Osteocyte (in vitro differentiated cells): ENCODE results near the gene ANKS1B. TPM values are rescaled to one million over a fixed set of nuclear protein-coding genes. Genes with fewer than 3 reads are reported as not detected.

Source experiments
- DNase-seq: peaks from one replicate; pipeline ENCODE4 v3.0.0; 2021; ENCODE audit warnings: mixed read lengths; ENCODE audit not compliant: unreplicated experiment; ENCODE audit errors: extremely low spot score
- H3K27ac Mint-ChIP-seq: one replicate; pipeline ENCODE4 v1.8.0; 2021; ENCODE audit warnings: mild to moderate bottlenecking, mixed read lengths; ENCODE audit not compliant: unreplicated experiment
- H3K27me3 Mint-ChIP-seq: one replicate; pipeline ENCODE4 v1.8.0; 2021; ENCODE audit warnings: mixed read lengths; ENCODE audit not compliant: unreplicated experiment
- H3K36me3 Mint-ChIP-seq: one replicate; pipeline ENCODE4 v1.8.0; 2021; ENCODE audit warnings: mixed read lengths; ENCODE audit not compliant: unreplicated experiment
- H3K4me1 Mint-ChIP-seq: one replicate; pipeline ENCODE4 v1.8.0; 2021; ENCODE audit warnings: mixed read lengths; ENCODE audit not compliant: unreplicated experiment
- H3K4me3 Mint-ChIP-seq: one replicate; pipeline ENCODE4 v1.8.0; 2021; ENCODE audit warnings: mild to moderate bottlenecking, moderate library complexity, mixed read lengths; ENCODE audit not compliant: unreplicated experiment
- H3K9me3 Mint-ChIP-seq: one replicate; pipeline ENCODE4 v1.8.0; 2021; ENCODE audit warnings: mixed read lengths; ENCODE audit not compliant: unreplicated experiment
- CTCF ChIP-seq: fragments of 200-600 bp; sonication (generic); IDR thresholded peaks from 2 replicates; pipeline ENCODE4 v1.5.0; 2021; ENCODE audit warnings: antibody characterized with exemption, mild to moderate bottlenecking, moderate library complexity
- total RNA-seq: library from RNA; stranded (reverse); gene quantifications from 2 replicates; pipeline ENCODE4 v1.2.1, GENCODE V29; 2021

The ANKS1B gene
- total RNA-seq, 1 donor from 2014 or later = 0.70 TPM

GRCh38 chr12:99978152-99978551 lies 6.6 kb downstream of the ANKS1B start:
- H3K4me1 Mint-ChIP-seq = no peaks in the 10 kb centered on the region
- H3K27ac Mint-ChIP-seq = no peak overlapping the region
- peaks cover 63% of the 10 kb centered on the region for H3K27me3 Mint-ChIP-seq
- H3K4me3 Mint-ChIP-seq = no peak overlapping the region
- TF ChIP-seq CTCF = no peak
- no peaks in the 10 kb centered on the region for H3K36me3 Mint-ChIP-seq
- no peaks in the 10 kb centered on the region for H3K9me3 Mint-ChIP-seq
- no peak for DNase-seq

GRCh38 chr12:99977550-99977949 lies 7.2 kb downstream of the ANKS1B start:
- Mint-ChIP-seq H3K4me3 (no peak overlapping the region), H3K27ac (no peak overlapping the region), H3K4me1 (no peaks in the 10 kb centered on the region), H3K27me3 (peaks cover 57% of the 10 kb centered on the region), H3K36me3 (no peaks in the 10 kb centered on the region), H3K9me3 (no peaks in the 10 kb centered on the region)
- TF ChIP-seq CTCF = no peak
- no peak for DNase-seq

- Mint-ChIP-seq H3K27me3 (peaks cover 52% of the 10 kb centered on the region), H3K27ac (no peak overlapping the region), H3K36me3 (no peaks in the 10 kb centered on the region), H3K9me3 (no peaks in the 10 kb centered on the region), H3K4me1 (no peaks in the 10 kb centered on the region), H3K4me3 (no peak overlapping the region)
- no peak for TF ChIP-seq CTCF
- no peak for DNase-seq
Measured at GRCh38 chr12:99976762-99977161, 8.0 kb downstream of the ANKS1B start.

GRCh38 chr12:99975321-99975720 lies 9.4 kb downstream of the ANKS1B start:
- H3K27me3 Mint-ChIP-seq = peaks cover 38% of the 10 kb centered on the region
- H3K9me3 Mint-ChIP-seq = no peaks in the 10 kb centered on the region
- H3K27ac Mint-ChIP-seq = no peak overlapping the region
- H3K4me1 Mint-ChIP-seq = no peaks in the 10 kb centered on the region
- TF ChIP-seq CTCF = no peak
- H3K36me3 Mint-ChIP-seq = no peaks in the 10 kb centered on the region
- DNase-seq = no peak
- H3K4me3 Mint-ChIP-seq = no peak overlapping the region

GRCh38 chr12:99974146-99974545 lies 10.6 kb downstream of the ANKS1B start:
- no peaks in the 10 kb centered on the region for H3K9me3 Mint-ChIP-seq
- no peak overlapping the region for H3K27ac Mint-ChIP-seq
- H3K27me3 Mint-ChIP-seq = peaks cover 30% of the 10 kb centered on the region
- H3K4me3 Mint-ChIP-seq = no peak overlapping the region
- TF ChIP-seq CTCF = no peak
- no peaks in the 10 kb centered on the region for H3K36me3 Mint-ChIP-seq
- H3K4me1 Mint-ChIP-seq = no peaks in the 10 kb centered on the region
- DNase-seq = no peak
